ENCODE measurements around the gene PRKCE. TPM values are rescaled to one million over a fixed set of nuclear protein-coding genes. Genes with fewer than 3 reads are reported as not detected.

PRKCE gene
- total and polyA plus RNA-seq, 2 experiments from 2014 or later = 13.2 to 19.2 TPM

- Histone ChIP-seq H3K27ac (peak overlapping the region; percentile 51), H3K9me3 (ENCODE audit: low read depth) (no peaks in the 10 kb centered on the region), H3K36me3 (no peaks in the 10 kb centered on the region), H3K4me1 (ENCODE audit: low read depth) (peaks cover 25% of the 10 kb centered on the region), H3K27me3 (no peaks in the 10 kb centered on the region), H3K4me3 (no peak overlapping the region)
- no peak for TF ChIP-seq CTCF (IDR thresholded peaks at IDR 0.05; ENCODE audit: low read depth, low read length)
- DNase-seq (ENCODE audit: low read depth in 1 of 2, low spot score in 1 of 2) = peak in 1 of 2 donors; percentile 49
Measured at GRCh38 chr2:45928946-45929345, 277.5 kb downstream of the PRKCE start.

- no peak for DNase-seq (ENCODE audit: low read depth in 1 of 2, low spot score in 1 of 2)
- TF ChIP-seq CTCF (IDR thresholded peaks at IDR 0.05; ENCODE audit: low read depth, low read length) = no peak
- Histone ChIP-seq H3K4me3 (no peak overlapping the region), H3K27ac (no peak overlapping the region), H3K4me1 (ENCODE audit: low read depth) (peaks cover 28% of the 10 kb centered on the region), H3K9me3 (ENCODE audit: low read depth) (no peaks in the 10 kb centered on the region), H3K36me3 (no peaks in the 10 kb centered on the region), H3K27me3 (no peaks in the 10 kb centered on the region)
Measured at GRCh38 chr2:45929674-45930395, 278.4 kb downstream of the PRKCE start.

GRCh38 chr2:45930396-45930792 lies 278.9 kb downstream of the PRKCE start:
- Histone ChIP-seq H3K4me1 (ENCODE audit: low read depth) (peaks cover 26% of the 10 kb centered on the region), H3K9me3 (ENCODE audit: low read depth) (no peaks in the 10 kb centered on the region), H3K4me3 (no peak overlapping the region), H3K27me3 (no peaks in the 10 kb centered on the region), H3K27ac (no peak overlapping the region), H3K36me3 (no peaks in the 10 kb centered on the region)
- peak; percentile 3 for TF ChIP-seq CTCF (IDR thresholded peaks at IDR 0.05; ENCODE audit: low read depth, low read length)
- peak in 1 of 2 donors; percentile 54 for DNase-seq (ENCODE audit: low read depth in 1 of 2, low spot score in 1 of 2)

- H3K27me3 ChIP-seq = no peaks in the 10 kb centered on the region
- no peak overlapping the region for H3K27ac ChIP-seq
- peak in 1 of 2 donors; percentile 53 for DNase-seq (ENCODE audit: low read depth in 1 of 2, low spot score in 1 of 2)
- no peaks in the 10 kb centered on the region for H3K36me3 ChIP-seq
- TF ChIP-seq CTCF (IDR thresholded peaks at IDR 0.05; ENCODE audit: low read depth, low read length) = no peak
- no peak overlapping the region for H3K4me3 ChIP-seq
- H3K9me3 ChIP-seq (ENCODE audit: low read depth) = no peaks in the 10 kb centered on the region
- peaks cover 21% of the 10 kb centered on the region for H3K4me1 ChIP-seq (ENCODE audit: low read depth)
Measured at GRCh38 chr2:45932278-45932975, 281.0 kb downstream of the PRKCE start.

- H3K4me1 ChIP-seq (ENCODE audit: low read depth) = peaks cover 5% of the 10 kb centered on the region
- TF ChIP-seq CTCF (IDR thresholded peaks at IDR 0.05; ENCODE audit: low read depth, low read length) = peak; percentile 79
- H3K27me3 ChIP-seq = no peaks in the 10 kb centered on the region
- no peak overlapping the region for H3K4me3 ChIP-seq
- H3K36me3 ChIP-seq = no peaks in the 10 kb centered on the region
- peak; percentile 86 to 97 for DNase-seq (ENCODE audit: low read depth in 1 of 2, low spot score in 1 of 2)
- no peak overlapping the region for H3K27ac ChIP-seq
- H3K9me3 ChIP-seq (ENCODE audit: low read depth) = no peaks in the 10 kb centered on the region
Measured at GRCh38 chr2:45935791-45936622, 284.5 kb downstream of the PRKCE start.
